ENCODE data around the gene COX7A2. TPM values are rescaled to one million over a fixed set of nuclear protein-coding genes. Genes with fewer than 3 reads are reported as not detected.
A peak's percentile ranks its signal among the peaks of the same experiment; 100 is the strongest.

COX7A2 gene
- total RNA-seq, 2 donors from 2014 or later = 795 to 814 TPM

DNA sequence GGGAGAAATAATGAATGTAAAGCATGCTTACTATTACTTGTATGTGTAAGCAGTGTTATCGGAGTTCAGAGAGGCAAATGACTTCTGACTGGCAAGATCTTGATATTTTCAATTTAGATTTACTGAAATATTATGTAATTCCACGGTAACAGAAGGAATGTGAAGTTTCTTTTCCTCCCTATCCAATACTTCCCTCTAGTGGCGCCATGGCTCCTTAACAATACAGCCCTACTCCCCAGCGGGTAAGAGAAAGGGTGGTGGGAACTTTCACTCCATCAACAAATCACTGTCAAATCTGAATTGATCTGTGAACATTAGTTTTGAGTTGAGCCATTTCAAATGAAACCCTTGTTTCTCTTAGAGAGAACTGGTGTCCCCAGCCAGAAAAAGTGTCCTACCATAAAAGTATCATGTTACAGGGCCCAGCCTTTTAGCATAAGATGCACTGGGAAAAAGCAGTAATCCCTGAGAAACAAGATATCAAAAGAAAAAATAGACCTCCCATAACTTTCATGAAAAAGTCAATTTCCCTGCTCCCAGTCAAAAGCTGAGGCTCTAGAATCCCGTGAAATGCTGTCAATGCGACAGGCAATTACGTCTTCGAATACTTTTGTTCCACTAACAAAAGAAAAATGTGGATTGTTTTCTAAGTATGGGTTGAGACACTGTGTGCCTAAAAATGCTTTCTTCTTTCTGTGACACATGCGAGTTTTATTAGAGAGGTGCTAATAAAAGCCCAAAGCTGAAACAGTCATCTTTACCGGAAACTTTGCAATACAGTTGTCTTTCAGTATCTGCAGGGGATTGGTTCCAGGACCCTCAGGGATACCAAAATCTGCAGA is 12.9 kb downstream of the COX7A2 start:
- Histone ChIP-seq H3K9ac (ENCODE audit: low read depth in 2 of 2, low read length in 2 of 2) (no peak overlapping the region), H3K4me1 (no peaks in the 10 kb centered on the region), H3K9me3 (no peaks in the 10 kb centered on the region), H3K27ac (no peak overlapping the region), H3K36me3 (no peaks in the 10 kb centered on the region), H3K27me3 (no peaks in the 10 kb centered on the region), H3K4me3 (no peak overlapping the region)
- intact Hi-C loops (cut with DNase I) = no loop called here
- TF ChIP-seq, protein P1, sequence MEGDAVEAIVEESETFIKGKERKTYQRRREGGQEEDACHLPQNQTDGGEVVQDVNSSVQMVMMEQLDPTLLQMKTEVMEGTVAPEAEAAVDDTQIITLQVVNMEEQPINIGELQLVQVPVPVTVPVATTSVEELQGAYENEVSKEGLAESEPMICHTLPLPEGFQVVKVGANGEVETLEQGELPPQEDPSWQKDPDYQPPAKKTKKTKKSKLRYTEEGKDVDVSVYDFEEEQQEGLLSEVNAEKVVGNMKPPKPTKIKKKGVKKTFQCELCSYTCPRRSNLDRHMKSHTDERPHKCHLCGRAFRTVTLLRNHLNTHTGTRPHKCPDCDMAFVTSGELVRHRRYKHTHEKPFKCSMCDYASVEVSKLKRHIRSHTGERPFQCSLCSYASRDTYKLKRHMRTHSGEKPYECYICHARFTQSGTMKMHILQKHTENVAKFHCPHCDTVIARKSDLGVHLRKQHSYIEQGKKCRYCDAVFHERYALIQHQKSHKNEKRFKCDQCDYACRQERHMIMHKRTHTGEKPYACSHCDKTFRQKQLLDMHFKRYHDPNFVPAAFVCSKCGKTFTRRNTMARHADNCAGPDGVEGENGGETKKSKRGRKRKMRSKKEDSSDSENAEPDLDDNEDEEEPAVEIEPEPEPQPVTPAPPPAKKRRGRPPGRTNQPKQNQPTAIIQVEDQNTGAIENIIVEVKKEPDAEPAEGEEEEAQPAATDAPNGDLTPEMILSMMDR (IDR thresholded peaks at IDR 0.05) = peak; percentile 67
- DNase-seq = peak; percentile 34

DNA sequence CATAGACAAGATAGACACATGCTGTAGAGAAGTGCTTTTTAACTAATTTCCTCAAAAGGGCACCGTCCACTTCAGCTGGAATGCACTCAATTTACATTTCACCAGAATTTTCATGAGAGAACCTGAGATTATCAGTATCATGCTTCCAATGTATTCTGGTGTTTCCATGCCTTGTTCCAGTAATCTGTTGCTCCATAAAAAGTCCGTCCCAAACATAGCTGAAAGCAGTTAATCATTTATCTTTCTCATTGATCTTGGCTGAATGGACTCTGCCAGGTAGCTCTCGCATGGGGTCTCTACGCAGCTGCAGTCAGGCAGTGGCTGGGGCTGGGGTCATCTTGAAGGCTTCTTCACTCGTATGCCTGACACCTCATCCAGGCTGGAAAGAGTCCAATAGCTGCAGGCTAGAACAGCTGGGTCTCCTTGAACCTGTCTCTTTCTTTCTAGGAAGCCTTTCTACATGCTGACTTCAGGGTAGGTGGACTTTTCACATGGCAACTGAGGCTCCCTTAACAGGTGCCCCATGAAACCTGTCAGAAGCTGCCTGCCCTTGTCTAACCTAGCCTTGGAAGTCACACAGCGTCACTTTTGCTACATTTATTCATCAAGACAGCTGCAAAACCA is 19.2 kb downstream of the COX7A2 start:
- TF ChIP-seq, protein P1 (IDR thresholded peaks at IDR 0.05) = no peak
- no peak for DNase-seq
- intact Hi-C loops (cut with DNase I) = no loop called here
- Histone ChIP-seq H3K9me3 (no peaks in the 10 kb centered on the region), H3K4me3 (no peak overlapping the region), H3K4me1 (no peaks in the 10 kb centered on the region), H3K36me3 (no peaks in the 10 kb centered on the region), H3K27ac (no peak overlapping the region), H3K27me3 (no peaks in the 10 kb centered on the region), H3K9ac (ENCODE audit: low read depth in 2 of 2, low read length in 2 of 2) (no peak overlapping the region)

DNA sequence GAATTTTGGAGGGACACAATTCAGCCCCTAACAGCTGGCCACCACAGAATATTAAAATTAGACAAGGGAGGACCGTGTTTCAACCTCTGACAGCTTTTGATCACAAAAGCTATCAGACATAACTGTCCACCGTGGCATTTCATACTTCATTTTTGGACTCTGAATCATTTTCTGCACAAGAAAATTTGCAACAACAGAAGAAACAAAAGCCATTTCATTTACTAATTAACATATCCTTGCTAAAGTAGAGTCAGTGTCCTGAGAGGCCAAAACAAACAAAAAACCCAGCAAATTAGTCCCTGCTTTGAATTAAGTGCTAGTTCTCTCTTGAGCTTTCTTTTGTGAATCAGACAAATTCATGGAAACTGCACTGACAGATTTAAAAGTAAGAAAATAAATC is 20.2 kb downstream of the COX7A2 start:
- Histone ChIP-seq H3K4me3 (no peak overlapping the region), H3K27me3 (no peaks in the 10 kb centered on the region), H3K4me1 (no peaks in the 10 kb centered on the region), H3K9ac (ENCODE audit: low read depth in 2 of 2, low read length in 2 of 2) (no peak overlapping the region), H3K27ac (no peak overlapping the region), H3K36me3 (no peaks in the 10 kb centered on the region), H3K9me3 (no peaks in the 10 kb centered on the region)
- TF ChIP-seq, protein P1 (IDR thresholded peaks at IDR 0.05) = no peak
- intact Hi-C loops (cut with DNase I) = no loop called here
- DNase-seq = no peak

DNA sequence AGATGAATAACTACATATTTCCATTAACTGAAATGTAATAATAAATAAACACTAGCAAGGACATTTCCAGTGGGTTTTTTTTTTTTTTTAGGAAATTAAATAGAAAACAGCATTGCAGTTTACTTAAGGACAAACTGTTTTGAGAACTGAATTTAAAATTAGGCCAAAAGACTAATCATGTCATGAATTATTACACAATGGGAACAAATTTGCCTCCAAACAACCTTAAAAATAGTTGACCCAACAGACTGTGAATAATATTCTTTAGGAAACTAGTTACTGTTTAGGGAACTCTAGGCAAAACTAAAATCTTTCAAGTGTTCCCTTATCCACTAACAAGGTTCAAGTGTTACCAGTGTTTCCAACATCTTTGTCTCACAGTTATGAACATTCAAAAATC is 21.3 kb downstream of the COX7A2 start:
- H3K9me3 ChIP-seq = no peaks in the 10 kb centered on the region
- no peak overlapping the region for H3K4me3 ChIP-seq
- no peaks in the 10 kb centered on the region for H3K27me3 ChIP-seq
- H3K36me3 ChIP-seq = no peaks in the 10 kb centered on the region
- TF ChIP-seq, protein P1 (IDR thresholded peaks at IDR 0.05) = no peak
- H3K4me1 ChIP-seq = no peaks in the 10 kb centered on the region
- no peak overlapping the region for H3K9ac ChIP-seq (ENCODE audit: low read depth in 2 of 2, low read length in 2 of 2)
- intact Hi-C loops (cut with DNase I) = no loop called here
- DNase-seq = no peak
- H3K27ac ChIP-seq = no peak overlapping the region

DNA sequence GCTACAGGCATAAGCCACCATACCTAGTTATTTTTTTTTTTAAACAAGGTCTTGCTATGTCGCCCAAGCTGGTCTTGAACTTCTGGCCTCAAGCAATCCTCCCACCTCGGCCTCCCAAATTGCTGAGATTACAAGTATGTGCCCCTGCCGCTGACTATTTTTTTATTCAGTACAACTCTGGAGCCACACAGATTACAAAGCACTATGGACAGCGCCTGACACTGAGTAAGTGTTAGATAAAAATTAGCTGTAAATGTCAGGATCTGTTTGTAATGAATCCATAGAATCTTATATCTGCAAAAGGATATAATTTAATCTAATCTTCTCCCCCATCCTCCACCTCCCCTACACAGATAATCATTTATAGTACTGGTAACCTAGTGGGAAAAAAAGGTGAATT is 22.5 kb downstream of the COX7A2 start:
- Histone ChIP-seq H3K4me3 (no peak overlapping the region), H3K27ac (no peak overlapping the region), H3K9me3 (no peaks in the 10 kb centered on the region), H3K9ac (ENCODE audit: low read depth in 2 of 2, low read length in 2 of 2) (no peak overlapping the region), H3K4me1 (no peaks in the 10 kb centered on the region), H3K27me3 (no peaks in the 10 kb centered on the region), H3K36me3 (no peaks in the 10 kb centered on the region)
- no peak for DNase-seq
- intact Hi-C loops (cut with DNase I) = no loop called here
- TF ChIP-seq, protein P1 (IDR thresholded peaks at IDR 0.05) = no peak

Data from colonic mucosa (tissue), 4 donors.